CD4-positive, alpha-beta memory T cell (primary cell): ENCODE data around the gene ZC3H18. TPM values are rescaled to one million over a fixed set of nuclear protein-coding genes. Genes with fewer than 3 reads are reported as not detected.

Experiments used
- CTCF ChIA-PET: fragments of 350-600 bp; sonication (Branson Sonifier 250); formaldehyde crosslinking; loops from one replicate; lab custom pipeline; 2021; ENCODE audit warnings: inconsistent platforms; ENCODE audit not compliant: partially characterized antibody; lab: Charles Lee
- POLR2A ChIA-PET: fragments of 350-600 bp; sonication (Branson Sonifier 250); formaldehyde crosslinking; loops from one replicate; lab custom pipeline; 2021; ENCODE audit not compliant: partially characterized antibody; lab: Charles Lee
- DNase-seq, 5 donors: peaks; one replicate each; pipeline versions ENCODE4 v3.0.0 to v3.0.0-alpha.2; 2020 to 2022; ENCODE audit warnings: mixed read lengths in 1 of 5
- H3K27ac ChIP-seq: one replicate; pipeline ENCODE4 v1.7.0; 2013; ENCODE audit warnings: low read depth, low read length
- H3K27me3 ChIP-seq: 2 replicates; pipeline ENCODE4 v1.7.0; 2013; ENCODE audit warnings: mild to moderate bottlenecking, low read length, moderate library complexity; ENCODE audit not compliant: insufficient read depth
- H3K36me3 ChIP-seq: 2 replicates; pipeline ENCODE4 v1.7.0; 2013; ENCODE audit warnings: mild to moderate bottlenecking, low read length, moderate library complexity; ENCODE audit not compliant: insufficient read depth
- H3K4me1 ChIP-seq: 2 replicates; pipeline ENCODE4 v1.7.0; 2013; ENCODE audit warnings: mild to moderate bottlenecking, low read length, moderate library complexity; ENCODE audit not compliant: insufficient read depth
- H3K4me3 ChIP-seq, 2 donors: one replicate each; pipeline ENCODE4 v1.7.0; 2013; ENCODE audit warnings: low read length in 2 of 2, mild to moderate bottlenecking in 1 of 2
- H3K9me3 ChIP-seq, 2 donors: one replicate each; pipeline ENCODE4 v1.7.0; 2013; ENCODE audit warnings: low read length in 2 of 2, control low read depth in 1 of 2; ENCODE audit not compliant: control insufficient read depth in 1 of 2
- H3K27ac Mint-ChIP-seq, 7 donors: one replicate each; pipeline ENCODE4 v1.8.0; 2020 to 2021; ENCODE audit warnings: mixed read lengths in 7 of 7, mild to moderate bottlenecking in 6 of 7, inconsistent platforms in 3 of 7, moderate library complexity in 3 of 7
- H3K27me3 Mint-ChIP-seq, 2 donors: one replicate each; pipeline ENCODE4 v1.8.0; 2020 to 2021; ENCODE audit warnings: mixed read lengths in 2 of 2
- H3K36me3 Mint-ChIP-seq, 2 donors: one replicate each; pipeline ENCODE4 v1.8.0; 2020 to 2021; ENCODE audit warnings: mixed read lengths in 2 of 2, inconsistent platforms in 1 of 2, mild to moderate bottlenecking in 1 of 2
- H3K4me1 Mint-ChIP-seq, 4 donors: one replicate each; pipeline ENCODE4 v1.8.0; 2020 to 2021; ENCODE audit warnings: mixed read lengths in 4 of 4, mild to moderate bottlenecking in 1 of 4
- H3K4me3 Mint-ChIP-seq, 8 donors: one replicate each; pipeline ENCODE4 v1.8.0; 2020 to 2021; ENCODE audit warnings: mixed read lengths in 8 of 8, mild to moderate bottlenecking in 7 of 8, moderate library complexity in 6 of 8, inconsistent platforms in 3 of 8
- H3K9me3 Mint-ChIP-seq, 8 donors: one replicate each; pipeline ENCODE4 v1.8.0; 2020 to 2021; ENCODE audit warnings: mixed read lengths in 8 of 8, mild to moderate bottlenecking in 5 of 8, inconsistent platforms in 3 of 8, moderate library complexity in 1 of 8
- intact Hi-C: fragments of 100-400 bp; cut with micrococcal nuclease; formaldehyde crosslinking; loops from one replicate; pipeline ENCODE4 v1.15.1; 2023
- polyA plus RNA-seq, 2 donors: library from polyadenylated mRNA; unstranded; fragments of 300-500 nt; fragmentation: Illumina TruSeq; gene quantifications; one replicate each; pipeline ENCODE4 v1.2.3, GENCODE V29; 2021
- total RNA-seq, 2 experiments: library from RNA; stranded (reverse); gene quantifications; one replicate each; pipeline ENCODE4 v1.2.3, GENCODE V29; 2021

The ZC3H18 gene
- total and polyA plus RNA-seq, 4 experiments from 2014 or later = 3.0 to 91.5 (median 54.0) TPM

DNA sequence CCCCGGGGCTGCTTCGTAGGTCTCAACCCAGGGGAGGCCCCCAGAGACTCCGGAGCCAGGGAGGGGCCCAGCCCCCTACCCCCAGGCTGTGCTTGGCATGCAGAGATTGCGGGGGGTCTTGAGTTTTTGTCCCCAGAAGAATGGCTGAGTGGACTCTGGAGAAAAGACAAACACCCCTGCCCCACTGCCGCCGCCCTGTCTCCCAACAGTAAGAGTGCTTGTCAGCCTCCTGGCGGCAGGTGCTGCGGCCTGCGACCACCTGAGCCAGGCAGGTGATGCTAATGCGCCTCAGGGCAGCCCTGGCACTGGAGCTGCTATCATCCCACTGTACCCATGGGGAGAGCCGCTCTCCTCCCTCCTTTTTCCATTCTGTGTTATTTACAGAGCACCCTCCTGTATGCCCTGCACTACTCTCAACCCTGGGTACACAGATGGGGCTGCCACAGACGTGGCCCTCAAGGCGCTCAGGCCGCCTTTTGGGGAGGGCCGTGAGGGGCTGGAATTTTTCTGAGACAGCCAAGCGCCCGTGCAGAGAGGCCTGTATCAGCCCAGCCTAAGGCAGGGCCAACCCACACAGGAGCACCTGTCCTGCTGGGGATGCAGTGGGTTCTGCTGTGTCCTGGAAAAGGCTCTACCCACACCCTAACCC lies 65.6 kb downstream of the ZC3H18 start:
- no peak for DNase-seq
- Mint-ChIP-seq H3K9me3 (peaks cover 0 to 5% (median 0%) of the 10 kb centered on the region in 8 donors), H3K36me3 (peaks cover 6 to 17% of the 10 kb centered on the region in 2 donors), H3K4me1 (peaks cover 16 to 55% (median 35%) of the 10 kb centered on the region in 4 donors), H3K27me3 (peaks cover 0 to 9% of the 10 kb centered on the region in 2 donors), H3K27ac (peak overlapping the region in 4 of 7 donors; percentile 1 to 81 (median 44)), H3K4me3 (peak overlapping the region in 6 of 8 donors; percentile 43 to 81 (median 72))
- H3K9me3 ChIP-seq = no peaks in the 10 kb centered on the region
- CTCF ChIA-PET = no interaction called here
- H3K27ac ChIP-seq = no peak overlapping the region
- H3K27me3 ChIP-seq = peaks cover 11% of the 10 kb centered on the region
- H3K36me3 ChIP-seq = no peaks in the 10 kb centered on the region
- intact Hi-C loops = loop anchor here (2.0 to 5.0 kb wide), 4 partner anchors 15 to 67 kb away; partner anchors contain the start of genes CYBA and SNAI3
- peaks cover 62% of the 10 kb centered on the region for H3K4me1 ChIP-seq
- POLR2A ChIA-PET = interaction anchor here (1.1 to 3.3 kb wide), 4 partner anchors 14 to 68 kb away, joined by 3 to 32 read pairs (median 17); partner anchors contain the start of gene CYBA
- no peak overlapping the region for H3K4me3 ChIP-seq

DNA sequence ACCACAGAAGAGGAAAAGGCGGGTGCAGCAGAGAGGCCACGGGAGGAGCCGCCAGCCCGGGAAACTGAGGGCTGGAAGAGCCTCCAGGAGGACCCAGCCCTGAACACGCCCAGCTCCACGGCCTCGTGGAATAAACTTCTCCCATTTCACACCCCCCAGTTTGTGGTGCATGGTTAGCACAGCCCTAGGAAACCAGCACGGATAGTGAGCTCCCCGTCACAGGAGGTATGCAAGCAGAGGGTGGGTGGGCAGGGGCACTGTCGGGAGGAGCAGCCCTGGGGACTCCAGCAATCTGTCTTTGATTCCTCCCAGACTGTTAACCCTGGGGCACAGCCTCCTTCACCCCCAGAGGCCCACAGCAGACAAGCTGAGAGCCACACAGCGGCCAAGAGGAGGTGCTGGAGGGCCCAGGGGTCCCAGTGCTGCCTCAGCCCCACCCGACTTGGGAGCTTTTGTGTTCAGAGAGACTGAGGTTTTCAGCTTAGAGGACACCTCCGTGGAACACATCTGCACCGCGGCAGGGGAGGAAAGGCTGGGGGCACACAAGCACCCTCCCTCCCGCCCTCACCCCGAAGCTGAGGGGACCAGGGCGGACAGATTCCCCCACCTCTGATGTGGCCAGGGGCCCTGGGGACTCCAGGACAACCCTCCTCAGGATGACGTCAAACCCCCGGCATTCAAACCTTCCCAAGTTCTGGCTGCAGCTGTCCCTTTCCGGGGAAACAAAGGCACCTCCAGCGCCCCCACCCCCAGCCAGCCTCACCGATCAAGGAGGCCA lies 66.5 kb downstream of the ZC3H18 start:
- peaks cover 11% of the 10 kb centered on the region for H3K27me3 ChIP-seq
- Mint-ChIP-seq H3K4me1 (peaks cover 16 to 55% (median 36%) of the 10 kb centered on the region in 4 donors), H3K36me3 (peaks cover under 1 to 9% of the 10 kb centered on the region in 2 donors), H3K27ac (peak overlapping the region; percentile 39 to 92 (median 80)), H3K9me3 (peaks cover 0 to 5% (median 0%) of the 10 kb centered on the region in 8 donors), H3K4me3 (peak overlapping the region; percentile 26 to 80 (median 52)), H3K27me3 (peaks cover 0 to 9% of the 10 kb centered on the region in 2 donors)
- DNase-seq = no peak
- intact Hi-C loops = loop anchor here (5.0 kb wide), 2 partner anchors 51 to 66 kb away; partner anchors contain the start of gene SNAI3
- H3K36me3 ChIP-seq = no peaks in the 10 kb centered on the region
- no peak overlapping the region for H3K27ac ChIP-seq
- no peak overlapping the region for H3K4me3 ChIP-seq
- H3K9me3 ChIP-seq = no peaks in the 10 kb centered on the region
- CTCF ChIA-PET = interaction anchor here (0.9 kb wide), 1 partner anchor 66 kb away, joined by 3 read pairs; no protein-coding TSS in a partner anchor
- peaks cover 62% of the 10 kb centered on the region for H3K4me1 ChIP-seq
- POLR2A ChIA-PET = interaction anchor here (0.8 to 3.3 kb wide), 13 partner anchors 10 to 68 kb away, joined by 3 to 32 read pairs (median 4); partner anchors contain the start of genes CYBA, MVD and ZC3H18

DNA sequence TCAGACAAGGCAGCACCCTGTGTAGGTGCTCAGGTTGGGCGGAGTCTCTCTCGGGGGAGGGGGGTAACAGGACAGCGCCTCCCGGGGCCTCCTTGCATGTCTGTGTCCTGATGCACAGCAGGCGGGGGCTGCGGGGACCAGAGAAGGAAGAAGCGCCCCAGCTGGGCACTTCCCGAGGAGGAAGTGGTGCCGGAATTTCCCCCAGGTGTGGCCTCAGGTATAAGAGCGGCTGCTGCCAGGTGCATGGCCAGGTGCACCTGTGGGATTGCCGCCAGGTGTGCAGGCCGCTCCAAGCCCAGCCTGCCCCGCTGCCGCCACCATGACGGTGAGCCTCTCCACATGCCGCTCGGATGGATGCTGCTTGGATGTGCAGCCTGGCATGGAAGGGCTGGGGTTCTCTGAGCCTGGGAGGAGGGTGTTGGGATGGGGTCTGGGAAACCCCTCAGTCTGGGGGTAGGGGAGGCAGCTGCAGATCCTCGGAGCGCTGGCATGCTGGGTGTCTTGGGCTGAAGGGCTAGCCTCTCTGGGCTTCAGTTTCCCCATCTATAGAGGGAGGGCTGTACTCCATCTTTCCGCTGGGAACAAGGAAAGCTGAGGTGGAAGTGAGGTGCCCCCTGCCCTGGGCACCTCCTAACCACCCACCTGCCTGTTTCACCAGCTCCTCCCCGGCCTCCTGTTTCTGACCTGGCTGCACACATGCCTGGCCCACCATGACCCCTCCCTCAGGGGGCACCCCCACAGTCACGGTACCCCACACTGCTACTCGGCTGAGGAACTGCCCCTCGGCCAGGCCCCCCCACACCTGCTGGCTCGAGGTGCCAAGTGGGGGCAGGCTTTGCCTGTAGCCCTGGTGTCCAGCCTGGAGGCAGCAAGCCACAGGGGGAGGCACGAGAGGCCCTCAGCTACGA lies 68.4 kb downstream of the ZC3H18 start, which contains the start of gene IL17C:
IL17C (plus strand) TSS at position 250 of the 908 bp plus-strand sequence; CDS start at position 320, 70 bp downstream.
- ChIA-PET CTCF (interaction anchor here (1.0 to 1.4 kb wide), 3 partner anchors 18 to 77 kb away, joined by 3 read pairs; no protein-coding TSS in a partner anchor), POLR2A (interaction anchor here (1.0 to 5.0 kb wide), 8 partner anchors 9 to 67 kb away, joined by 3 to 35 read pairs (median 5); partner anchors contain the start of genes CTU2, CYBA and RNF166)
- H3K27me3 ChIP-seq = peaks cover 11% of the 10 kb centered on the region
- H3K27ac Mint-ChIP-seq = peak within 1 kb of the TSS; percentile 65 to 92 (median 78)
- H3K36me3 ChIP-seq = no peaks in the 10 kb centered on the region
- DNase-seq = peak in 4 of 5 donors; percentile 32 to 62 (median 44)
- H3K36me3 Mint-ChIP-seq = peaks cover 6 to 10% of the 10 kb centered on the region in 2 donors
- peaks cover 14 to 47% (median 33%) of the 10 kb centered on the region in 4 donors for H3K4me1 Mint-ChIP-seq
- peaks cover 0 to 9% of the 10 kb centered on the region in 2 donors for H3K27me3 Mint-ChIP-seq
- intact Hi-C loops = loop anchor here (5.0 kb wide), 2 partner anchors 49 to 64 kb away; partner anchors contain the start of gene SNAI3
- peaks cover 56% of the 10 kb centered on the region for H3K4me1 ChIP-seq
- no peaks in the 10 kb centered on the region for H3K9me3 ChIP-seq
- no peak within 1 kb of the TSS for H3K4me3 ChIP-seq
- peak within 1 kb of the TSS; percentile 1 to 80 (median 59) for H3K4me3 Mint-ChIP-seq
- no peak within 1 kb of the TSS for H3K27ac ChIP-seq
- H3K9me3 Mint-ChIP-seq = peaks cover 0 to 5% (median 0%) of the 10 kb centered on the region in 8 donors

DNA sequence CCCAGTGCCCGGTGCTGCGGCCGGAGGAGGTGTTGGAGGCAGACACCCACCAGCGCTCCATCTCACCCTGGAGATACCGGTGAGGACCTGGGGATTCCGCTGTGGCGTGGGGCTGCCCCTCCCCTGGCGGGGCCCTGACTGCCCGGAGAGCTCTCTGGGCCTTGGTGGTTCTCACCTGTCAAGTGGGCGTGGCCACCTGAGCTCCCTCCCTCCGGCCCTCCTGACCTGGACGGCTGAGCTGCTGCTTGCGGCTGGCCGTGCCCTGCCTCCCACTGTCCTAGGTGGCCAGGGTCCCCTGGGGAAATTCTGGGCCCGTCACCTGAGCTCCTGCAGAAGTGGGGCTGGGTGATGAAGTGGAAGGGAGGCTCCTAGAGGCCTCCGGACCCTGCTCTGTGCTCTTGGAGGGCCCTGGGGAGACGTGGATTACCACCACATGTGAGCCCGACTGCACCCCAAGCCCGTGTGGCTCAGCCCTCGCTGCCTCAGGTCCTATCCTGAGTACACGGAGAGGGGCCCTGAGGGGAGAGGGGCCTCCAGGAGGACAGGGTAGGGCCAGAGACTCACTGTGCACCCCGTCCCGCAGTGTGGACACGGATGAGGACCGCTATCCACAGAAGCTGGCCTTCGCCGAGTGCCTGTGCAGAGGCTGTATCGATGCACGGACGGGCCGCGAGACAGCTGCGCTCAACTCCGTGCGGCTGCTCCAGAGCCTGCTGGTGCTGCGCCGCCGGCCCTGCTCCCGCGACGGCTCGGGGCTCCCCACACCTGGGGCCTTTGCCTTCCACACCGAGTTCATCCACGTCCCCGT lies 69.2 kb downstream of the ZC3H18 start:
- H3K9me3 ChIP-seq = no peaks in the 10 kb centered on the region
- H3K4me1 Mint-ChIP-seq = peaks cover 15 to 48% (median 32%) of the 10 kb centered on the region in 4 donors
- H3K27ac Mint-ChIP-seq = peak overlapping the region in 2 of 7 donors; percentile 84 to 92
- H3K27me3 ChIP-seq = peaks cover 11% of the 10 kb centered on the region
- no peak overlapping the region for H3K4me3 ChIP-seq
- ChIA-PET POLR2A (interaction anchor here (1.0 to 5.0 kb wide), 9 partner anchors 9 to 142 kb away, joined by 3 to 35 read pairs (median 4); partner anchors contain the start of genes CTU2, CYBA and RNF166), CTCF (interaction anchor here (1.0 to 1.4 kb wide), 2 partner anchors 19 to 78 kb away, joined by 3 read pairs; no protein-coding TSS in a partner anchor)
- H3K36me3 Mint-ChIP-seq = peaks cover 11 to 12% of the 10 kb centered on the region in 2 donors
- DNase-seq = no peak
- H3K4me3 Mint-ChIP-seq = peak overlapping the region in 2 of 8 donors; percentile 58 to 63
- peaks cover 50% of the 10 kb centered on the region for H3K4me1 ChIP-seq
- no peaks in the 10 kb centered on the region for H3K36me3 ChIP-seq
- H3K27me3 Mint-ChIP-seq = peaks cover 0 to 9% of the 10 kb centered on the region in 2 donors
- peaks cover 0 to 5% (median 0%) of the 10 kb centered on the region in 8 donors for H3K9me3 Mint-ChIP-seq
- intact Hi-C loops = loop anchor here (5.0 kb wide), 2 partner anchors 48 to 63 kb away; partner anchors contain the start of gene SNAI3
- H3K27ac ChIP-seq = no peak overlapping the region

DNA sequence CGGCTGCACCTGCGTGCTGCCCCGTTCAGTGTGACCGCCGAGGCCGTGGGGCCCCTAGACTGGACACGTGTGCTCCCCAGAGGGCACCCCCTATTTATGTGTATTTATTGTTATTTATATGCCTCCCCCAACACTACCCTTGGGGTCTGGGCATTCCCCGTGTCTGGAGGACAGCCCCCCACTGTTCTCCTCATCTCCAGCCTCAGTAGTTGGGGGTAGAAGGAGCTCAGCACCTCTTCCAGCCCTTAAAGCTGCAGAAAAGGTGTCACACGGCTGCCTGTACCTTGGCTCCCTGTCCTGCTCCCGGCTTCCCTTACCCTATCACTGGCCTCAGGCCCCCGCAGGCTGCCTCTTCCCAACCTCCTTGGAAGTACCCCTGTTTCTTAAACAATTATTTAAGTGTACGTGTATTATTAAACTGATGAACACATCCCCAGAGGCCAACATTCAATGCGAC lies 69.9 kb downstream of the ZC3H18 start:
- H3K27me3 Mint-ChIP-seq = peaks cover 0 to 9% of the 10 kb centered on the region in 2 donors
- H3K36me3 ChIP-seq = no peaks in the 10 kb centered on the region
- peaks cover 15 to 16% of the 10 kb centered on the region in 2 donors for H3K36me3 Mint-ChIP-seq
- no peaks in the 10 kb centered on the region for H3K9me3 ChIP-seq
- H3K9me3 Mint-ChIP-seq = peaks cover 0 to 6% (median 0%) of the 10 kb centered on the region in 8 donors
- ChIA-PET CTCF (no interaction called here), POLR2A (interaction anchor here (1.0 to 5.0 kb wide), 7 partner anchors 9 to 142 kb away, joined by 3 to 35 read pairs (median 4); partner anchors contain the start of genes CYBA and MVD)
- no peak overlapping the region for H3K4me3 ChIP-seq
- H3K4me1 ChIP-seq = peaks cover 48% of the 10 kb centered on the region
- peaks cover 11% of the 10 kb centered on the region for H3K27me3 ChIP-seq
- H3K4me3 Mint-ChIP-seq = peak overlapping the region in 4 of 8 donors; percentile 15 to 73 (median 60)
- H3K27ac Mint-ChIP-seq = peak overlapping the region in 4 of 7 donors; percentile 47 to 84 (median 70)
- no peak overlapping the region for H3K27ac ChIP-seq
- peaks cover 17 to 48% (median 36%) of the 10 kb centered on the region in 4 donors for H3K4me1 Mint-ChIP-seq
- DNase-seq = no peak
- intact Hi-C loops = no loop called here
